HG03108 (cell line): ENCODE results near the gene SLC41A2.
"Not testable (repeated sequence)": the region's sequence is repeated elsewhere in the genome, so short reads cannot be mapped to it uniquely, and the experiment has no call there.

ENCODE experiments used
- ATAC-seq: cut with Tn5 transposase; IDR thresholded peaks from one replicate; pipeline ENCODE4 v1.9.1; 2021; ENCODE audit warnings: moderate library complexity; ENCODE audit not compliant: unreplicated experiment

SLC41A2 gene, protein sequence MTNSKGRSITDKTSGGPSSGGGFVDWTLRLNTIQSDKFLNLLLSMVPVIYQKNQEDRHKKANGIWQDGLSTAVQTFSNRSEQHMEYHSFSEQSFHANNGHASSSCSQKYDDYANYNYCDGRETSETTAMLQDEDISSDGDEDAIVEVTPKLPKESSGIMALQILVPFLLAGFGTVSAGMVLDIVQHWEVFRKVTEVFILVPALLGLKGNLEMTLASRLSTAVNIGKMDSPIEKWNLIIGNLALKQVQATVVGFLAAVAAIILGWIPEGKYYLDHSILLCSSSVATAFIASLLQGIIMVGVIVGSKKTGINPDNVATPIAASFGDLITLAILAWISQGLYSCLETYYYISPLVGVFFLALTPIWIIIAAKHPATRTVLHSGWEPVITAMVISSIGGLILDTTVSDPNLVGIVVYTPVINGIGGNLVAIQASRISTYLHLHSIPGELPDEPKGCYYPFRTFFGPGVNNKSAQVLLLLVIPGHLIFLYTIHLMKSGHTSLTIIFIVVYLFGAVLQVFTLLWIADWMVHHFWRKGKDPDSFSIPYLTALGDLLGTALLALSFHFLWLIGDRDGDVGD

DNA sequence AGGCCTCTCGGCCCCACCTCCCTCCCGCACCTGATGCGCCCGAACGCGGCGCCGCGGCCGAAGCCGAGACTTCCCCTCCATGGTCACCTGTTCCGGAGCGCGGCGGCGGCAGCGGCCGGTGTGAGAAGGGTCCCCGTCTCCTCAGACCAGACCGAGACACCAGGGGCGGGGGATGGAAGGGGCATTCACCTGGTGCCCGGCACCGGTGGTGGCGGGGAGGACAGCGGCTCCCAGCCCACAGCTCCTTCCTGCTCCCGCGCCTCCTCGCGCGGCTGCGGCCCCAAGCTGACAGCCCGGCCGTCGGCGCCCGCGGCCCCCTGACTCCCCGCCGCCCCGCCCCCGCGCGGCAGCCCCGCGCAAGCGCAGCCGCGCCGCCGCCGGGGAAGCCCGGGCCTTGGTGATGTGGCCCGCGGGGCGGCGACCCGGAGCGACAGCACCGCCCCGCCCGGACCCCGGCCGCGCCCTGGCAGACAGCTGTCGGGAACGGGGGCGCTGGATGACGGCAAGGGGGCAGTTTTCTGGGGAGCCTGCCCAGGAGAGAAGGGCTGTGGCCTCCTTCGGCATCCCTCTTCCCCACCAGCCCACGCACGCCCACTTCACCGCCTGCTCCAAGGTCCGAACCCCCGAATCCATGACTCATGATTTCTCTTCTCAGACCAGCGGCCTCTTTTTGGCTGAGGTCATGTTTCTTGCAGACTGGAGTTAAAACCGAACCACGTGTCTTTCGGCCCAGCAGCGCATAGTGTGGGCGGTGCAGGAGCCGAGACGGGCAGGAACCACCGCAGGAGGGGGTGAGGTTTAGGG lies at the start of gene SLC41A2:
Gene SLC41A2, minus strand, starts transcription at position 290 of the 804 bp plus-strand sequence. CDS start 29,763 bp downstream, outside the sequence.
- peak; percentile 72 for ATAC-seq

DNA sequence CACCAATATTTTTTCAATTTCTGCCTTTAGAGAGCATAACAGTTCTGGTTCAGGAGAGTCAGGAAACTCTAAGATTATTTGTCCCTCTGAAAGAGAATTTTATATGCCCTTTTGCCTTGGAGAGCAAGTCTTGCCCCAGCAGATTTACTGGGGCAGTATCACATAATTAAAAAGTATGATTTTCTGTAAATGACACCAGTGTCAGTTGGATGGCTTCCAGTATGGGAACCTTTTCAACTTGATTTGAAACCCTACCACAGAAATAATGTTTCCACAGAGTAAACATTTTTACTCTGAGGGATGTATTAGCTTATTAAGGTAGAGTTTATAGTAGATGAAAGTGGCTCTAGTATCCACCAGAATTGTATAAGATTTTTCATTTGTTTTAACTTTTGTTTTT lies 43.4 kb upstream of the SLC41A2 start:
- no peak for ATAC-seq

DNA sequence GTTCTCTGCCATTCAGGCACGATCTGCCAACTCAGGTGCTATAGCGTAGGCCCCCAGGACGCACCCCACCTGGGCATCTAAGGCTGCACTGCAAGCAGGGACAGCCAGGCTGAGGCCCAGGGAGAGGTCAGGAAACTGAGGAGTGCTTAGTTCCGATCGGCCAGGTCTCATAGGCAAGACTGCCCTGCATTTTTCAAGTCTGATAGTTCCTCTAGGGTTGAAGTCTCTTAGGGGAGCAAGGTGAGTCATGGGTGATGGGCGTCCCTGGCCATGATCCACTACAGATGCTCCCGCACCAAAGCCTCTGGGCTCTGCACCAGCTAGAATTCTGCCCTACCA lies 41.2 kb upstream of the SLC41A2 start:
- no peak for ATAC-seq

DNA sequence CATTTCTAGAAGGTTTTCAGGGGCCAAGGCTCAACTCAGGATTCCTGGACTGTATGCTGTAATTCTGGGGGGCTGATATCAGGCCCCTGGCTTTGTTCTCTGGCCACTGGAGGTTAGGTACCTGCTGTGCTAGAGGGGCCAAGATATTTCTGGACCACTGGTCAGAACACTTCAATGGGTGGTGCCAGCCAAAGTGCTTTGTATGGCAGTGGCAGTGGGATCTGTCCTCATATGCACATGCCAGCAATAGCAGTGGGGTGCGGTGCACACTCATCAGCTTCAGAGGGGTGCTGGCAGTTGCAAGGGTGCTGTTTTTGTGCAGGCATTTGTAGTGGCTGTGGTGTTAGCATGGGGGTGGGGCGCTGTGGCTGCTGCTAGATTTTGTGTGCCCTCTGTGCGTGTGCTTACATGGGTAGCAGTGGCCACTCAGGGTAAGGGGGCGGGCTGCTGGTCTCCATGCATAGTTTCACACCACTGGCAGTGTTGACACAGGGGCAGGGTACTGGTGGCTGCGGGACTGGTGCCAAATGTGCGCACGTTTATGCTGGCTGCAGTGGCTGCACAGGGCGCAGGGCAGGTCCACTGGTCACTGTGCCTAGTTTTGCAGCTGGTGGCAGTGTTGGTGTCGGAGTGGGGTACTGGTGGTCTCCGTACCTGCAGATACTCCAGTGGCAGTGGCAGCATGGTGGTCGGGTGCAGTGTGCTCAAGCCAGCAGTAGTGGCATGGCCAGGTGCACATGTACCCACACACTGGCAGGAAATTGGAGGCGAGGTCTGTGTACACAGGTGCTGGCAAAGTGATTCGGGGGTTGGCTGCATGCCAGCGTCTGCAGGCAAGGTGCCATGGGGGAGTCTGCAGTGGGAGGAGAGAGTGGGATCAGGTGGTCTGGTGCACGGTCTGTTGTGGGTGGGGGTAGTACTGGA lies 40.6 kb upstream of the SLC41A2 start:
- ATAC-seq: no peak

DNA sequence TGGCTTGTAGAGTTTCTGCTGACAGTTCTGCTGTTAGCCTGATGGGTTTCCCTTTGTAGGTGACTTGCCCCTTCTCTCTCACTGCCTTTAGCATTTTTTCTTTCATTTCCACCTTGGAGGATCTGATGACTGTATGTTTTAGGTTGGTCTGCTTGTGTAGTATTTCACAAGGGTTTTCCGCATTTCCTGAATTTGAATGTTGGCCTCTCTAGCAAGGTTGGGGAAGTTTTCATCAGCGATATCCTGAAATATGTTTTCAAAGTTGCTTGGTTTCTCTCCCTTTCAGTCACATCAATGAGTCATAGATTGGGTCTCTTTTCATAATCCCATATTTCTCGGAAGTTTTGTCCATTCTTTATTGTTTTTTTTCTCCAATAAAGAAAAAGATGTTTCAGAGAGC lies 39.5 kb upstream of the SLC41A2 start:
- no peak for ATAC-seq

DNA sequence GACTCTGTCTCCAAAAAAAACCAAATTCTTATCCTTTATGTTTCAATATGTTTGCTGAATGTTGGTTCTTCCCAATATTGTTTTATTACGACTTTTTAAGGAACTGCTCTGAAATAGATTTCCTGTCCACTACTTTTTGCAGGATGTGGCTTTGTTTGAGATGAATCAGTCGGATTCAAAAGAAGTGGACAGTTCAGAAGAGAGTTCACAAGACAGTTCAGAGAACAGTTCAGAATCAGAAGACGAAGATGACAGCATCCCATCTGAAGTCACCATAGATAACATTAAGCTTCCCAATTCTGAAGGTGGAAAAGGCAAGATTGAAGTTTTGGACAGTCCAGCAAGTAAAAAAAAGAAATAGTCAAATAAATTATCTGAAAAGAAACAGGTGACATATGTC lies 36.2 kb upstream of the SLC41A2 start:
- ATAC-seq: no peak

DNA sequence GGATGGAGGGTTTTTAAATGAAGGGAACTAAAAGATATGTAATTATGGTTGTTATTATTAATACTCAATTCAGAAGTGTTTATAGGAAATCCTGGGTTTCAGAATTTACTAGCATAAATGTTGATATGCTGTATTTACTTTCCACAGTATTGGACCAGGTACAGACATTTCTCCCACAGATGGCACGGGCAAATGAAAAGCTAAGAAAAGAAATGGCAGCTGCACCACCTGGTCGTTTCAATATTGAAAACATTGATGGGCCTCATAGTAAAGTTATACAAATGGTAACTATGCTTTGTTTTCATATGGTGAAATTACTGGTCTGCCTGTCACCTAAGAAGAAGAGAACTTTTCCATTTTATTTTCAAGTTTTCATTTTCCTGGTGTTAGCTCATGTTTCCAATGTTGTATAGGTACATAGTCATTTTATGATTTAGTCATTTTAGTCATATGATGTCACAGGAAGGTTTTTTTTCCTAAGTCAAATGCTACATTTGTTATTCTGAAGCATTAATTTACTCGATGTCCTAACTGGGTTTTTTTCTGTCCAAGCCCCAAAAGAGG lies 33.6 kb upstream of the SLC41A2 start:
- ATAC-seq: no peak

DNA sequence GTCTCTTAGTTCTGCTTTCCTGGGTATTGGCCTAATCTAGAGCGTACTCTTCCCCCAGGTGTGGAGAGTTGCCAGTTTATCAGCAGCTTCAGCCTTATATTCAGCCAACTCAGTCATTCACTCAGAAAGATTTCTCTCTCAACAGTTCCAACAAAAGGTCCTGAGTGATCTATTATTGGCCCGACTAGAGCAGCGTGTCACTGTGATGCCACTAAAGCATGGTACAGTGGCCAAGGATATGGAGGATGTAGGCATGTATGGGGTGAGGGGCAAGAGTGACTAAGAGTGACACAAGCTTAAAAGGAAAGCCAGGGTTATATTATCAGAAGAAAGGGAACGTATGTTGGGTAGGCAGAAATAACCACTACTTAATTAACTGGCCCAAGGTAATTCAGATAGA lies 32.9 kb upstream of the SLC41A2 start:
- ATAC-seq: no peak

DNA sequence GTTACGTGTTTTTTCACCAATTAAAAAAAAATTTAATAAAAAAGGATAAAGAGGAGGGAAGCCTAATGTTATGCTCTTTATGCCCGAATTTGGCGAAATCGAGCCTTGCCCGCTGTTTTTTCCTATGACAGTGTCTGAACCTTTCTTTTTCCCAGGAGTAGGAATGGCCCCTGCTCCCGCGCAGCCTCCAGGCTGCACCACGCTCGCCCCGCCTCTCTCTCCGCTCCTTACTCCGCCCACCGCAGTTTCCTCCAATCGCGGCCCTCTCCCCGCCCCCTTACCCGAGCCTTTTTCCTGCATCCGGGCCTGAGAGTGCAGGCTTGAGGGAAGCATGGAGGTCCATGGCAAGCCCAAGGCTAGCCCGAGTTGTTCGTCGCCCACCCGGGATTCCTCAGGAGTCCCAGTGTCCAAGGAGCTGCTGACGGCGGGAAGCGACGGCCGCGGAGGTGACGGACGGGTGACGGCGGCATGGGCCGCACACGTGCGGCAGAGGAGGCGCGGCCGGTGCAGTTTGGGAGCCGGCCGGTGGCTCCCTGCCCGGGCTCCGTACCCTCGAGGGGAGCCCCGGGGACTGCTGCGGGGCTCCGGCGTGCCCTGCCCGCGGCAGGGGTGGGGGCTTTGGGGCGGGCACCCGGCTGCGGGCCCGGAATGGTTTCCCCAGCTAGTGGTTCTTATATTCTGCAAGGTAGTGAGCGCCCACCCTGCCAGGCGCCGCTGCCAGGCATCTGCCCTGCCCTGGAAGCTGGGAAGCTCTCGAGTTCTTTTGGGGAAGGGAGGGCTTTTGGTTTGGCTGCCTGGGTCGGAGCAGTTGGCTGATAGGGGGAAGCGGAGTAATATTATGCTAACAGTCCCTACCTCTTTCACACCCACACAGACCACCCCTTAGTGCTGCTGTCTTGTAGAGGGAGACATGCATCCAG lies 28.2 kb upstream of the SLC41A2 start, which contains the start of gene NOPCHAP1:
Gene NOPCHAP1, plus strand, starts transcription at position 295 of the 920 bp plus-strand sequence. Its CDS starts 37 bp downstream, at position 332.
- peak; percentile 95 for ATAC-seq

DNA sequence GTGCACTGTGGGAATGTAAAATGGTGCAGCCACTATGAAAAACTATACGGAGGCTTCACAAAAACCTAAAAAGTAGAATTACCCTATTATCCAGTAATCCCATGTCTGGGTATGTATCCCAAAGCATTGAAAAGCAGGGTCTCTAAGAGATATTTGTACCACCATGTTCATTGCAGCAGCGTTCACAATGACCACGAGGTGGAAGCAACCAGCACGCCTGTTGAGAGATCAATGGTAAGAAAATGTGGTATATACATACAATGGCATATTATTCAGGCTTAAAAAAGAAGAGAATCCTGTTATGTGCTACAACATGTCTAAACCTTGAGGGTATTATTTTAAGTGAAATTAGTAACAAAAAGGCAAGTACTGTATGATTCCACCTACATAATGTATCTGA lies 27.1 kb upstream of the SLC41A2 start:
- ATAC-seq: no peak

DNA sequence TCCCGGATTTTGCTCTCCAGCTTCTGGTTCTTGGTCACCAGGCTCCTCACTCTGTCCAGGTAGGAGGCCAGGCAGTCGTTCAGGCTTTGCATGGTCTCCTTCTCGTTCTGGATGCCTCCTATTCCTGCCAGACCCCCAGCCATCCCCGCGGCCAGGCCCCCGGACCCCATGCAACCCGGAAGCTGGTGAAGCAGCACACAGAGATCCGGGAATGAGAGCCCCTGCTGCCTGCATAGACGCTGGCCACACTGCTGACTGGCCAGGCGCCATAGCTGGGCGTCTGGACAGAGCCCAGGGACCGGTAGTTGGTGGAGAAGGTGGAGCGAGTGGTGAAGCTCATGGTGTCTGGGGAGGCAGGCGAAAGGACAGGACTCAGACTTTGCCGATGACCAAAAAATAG lies 19.6 kb upstream of the SLC41A2 start:
- not testable (repeated sequence) for ATAC-seq

DNA sequence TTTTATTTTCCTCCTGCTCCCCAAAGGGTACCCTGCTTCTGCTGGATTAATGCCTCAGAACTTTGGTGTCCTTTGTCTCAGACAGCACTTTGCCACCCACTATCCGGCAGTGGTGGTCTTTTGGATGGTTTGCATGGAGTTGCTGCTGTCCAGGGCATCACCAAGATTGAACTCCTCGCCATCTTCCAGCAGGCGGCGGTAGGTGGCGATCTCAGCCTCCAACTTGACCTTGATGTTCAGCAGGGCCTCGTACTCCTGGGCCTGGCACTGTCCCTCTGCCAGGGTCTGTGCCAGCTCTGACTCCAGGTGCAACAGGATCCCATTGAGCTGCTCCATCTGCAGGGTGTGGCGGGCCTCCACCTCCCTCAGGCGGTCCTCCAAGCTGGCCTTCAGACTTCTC lies 18.6 kb upstream of the SLC41A2 start:
- ATAC-seq: no peak

DNA sequence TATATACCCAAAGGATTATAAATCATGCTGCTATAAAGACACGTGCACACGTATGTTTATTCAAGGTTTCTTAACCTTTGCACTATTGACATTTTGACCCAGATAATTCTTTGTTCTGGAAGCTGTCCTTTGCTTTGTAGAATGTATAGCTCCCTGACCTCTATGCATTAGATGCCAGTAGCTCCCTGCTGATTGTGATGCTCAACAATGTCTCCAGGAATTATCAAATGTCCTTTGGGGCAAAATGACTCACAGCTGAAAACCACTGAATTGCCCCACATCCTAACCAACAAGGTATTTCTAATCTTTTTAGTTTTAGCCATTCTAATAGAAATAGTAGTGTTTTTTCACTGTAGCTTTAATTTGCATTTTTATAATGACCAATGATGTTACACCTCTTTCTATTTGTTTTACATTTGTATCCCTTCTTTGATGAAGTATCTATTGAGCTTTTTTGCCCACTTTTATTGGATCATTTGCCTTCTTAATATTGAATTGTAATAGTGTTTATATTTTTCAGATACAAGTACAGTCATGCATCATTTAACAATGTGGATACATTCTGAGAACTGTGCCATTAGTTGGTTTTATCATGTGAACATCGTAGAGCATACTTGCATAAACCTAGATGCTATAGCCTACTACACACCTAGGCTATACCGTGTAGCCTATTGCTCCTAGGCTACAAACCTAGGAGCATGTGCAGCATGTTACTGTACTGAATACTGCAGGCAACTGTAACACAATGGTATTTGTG lies 17.7 kb upstream of the SLC41A2 start:
- no peak for ATAC-seq

DNA sequence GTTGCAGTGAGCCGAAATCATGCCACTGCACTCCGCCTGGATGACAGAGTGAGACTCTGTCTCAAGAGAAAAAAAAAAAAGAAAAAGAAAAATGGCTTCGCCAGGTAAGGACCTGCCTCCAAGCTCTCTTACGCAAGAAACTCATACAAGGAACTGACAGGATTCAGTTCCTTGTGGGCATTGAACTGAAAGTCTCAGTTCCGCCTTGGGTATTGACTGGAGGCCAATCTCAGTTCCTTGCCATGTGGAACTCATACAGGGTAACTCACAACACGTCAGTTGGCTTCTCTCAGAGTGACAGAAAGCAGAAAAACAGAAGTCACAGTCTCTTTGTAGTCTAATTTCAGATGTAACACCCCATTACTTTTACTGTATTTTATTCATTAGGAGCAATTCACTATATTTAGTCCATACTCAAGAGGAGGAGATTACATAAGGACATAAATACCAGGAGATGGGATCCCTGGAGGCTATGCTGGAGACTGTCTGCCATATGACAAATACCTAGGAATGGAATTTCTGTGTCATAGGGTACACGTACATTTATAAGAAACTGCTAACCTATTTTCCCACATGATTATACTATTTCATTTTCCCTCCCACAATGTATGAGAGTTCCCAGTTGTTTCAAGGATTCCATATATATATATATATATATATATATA lies 16.7 kb upstream of the SLC41A2 start:
- peak; percentile 98 for ATAC-seq

DNA sequence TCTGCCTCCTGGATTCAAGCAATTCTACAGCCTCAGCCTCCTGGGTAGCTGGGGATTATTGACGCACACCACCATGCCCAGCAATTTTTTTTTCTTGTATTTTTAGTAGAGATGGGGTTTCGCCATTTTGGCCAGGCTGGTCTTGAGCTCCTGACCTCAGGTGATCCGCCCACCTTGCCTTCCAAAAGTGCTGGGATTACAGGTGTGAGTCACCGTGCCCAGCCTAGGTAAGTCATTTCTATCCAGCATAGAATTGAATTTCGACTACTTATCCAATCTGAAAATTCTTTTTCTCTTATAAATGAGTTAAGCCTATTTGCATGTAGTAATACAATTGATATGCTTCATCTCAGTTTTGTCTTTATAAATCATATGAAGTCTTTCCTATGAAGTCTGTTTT lies 15.2 kb upstream of the SLC41A2 start:
- no peak for ATAC-seq

DNA sequence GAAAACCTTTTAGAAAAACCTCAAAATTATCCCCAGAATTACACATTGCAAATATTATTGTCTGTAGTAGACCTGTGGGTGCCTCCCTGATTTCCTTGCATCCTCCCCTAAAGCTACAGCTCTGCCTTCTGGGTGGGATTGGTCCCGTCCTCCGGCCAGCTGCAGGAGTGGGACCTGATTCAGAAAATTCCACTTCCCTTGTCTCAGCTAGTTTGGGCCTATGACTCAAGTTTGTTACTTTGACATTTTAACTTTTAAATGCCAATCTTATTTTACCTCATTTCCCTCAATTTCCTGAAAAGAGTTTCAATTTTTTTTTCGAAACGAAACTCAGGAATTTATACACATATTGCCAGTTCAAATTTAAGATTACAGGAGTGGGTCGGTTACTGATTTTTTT lies 13.2 kb upstream of the SLC41A2 start:
- ATAC-seq: no peak

DNA sequence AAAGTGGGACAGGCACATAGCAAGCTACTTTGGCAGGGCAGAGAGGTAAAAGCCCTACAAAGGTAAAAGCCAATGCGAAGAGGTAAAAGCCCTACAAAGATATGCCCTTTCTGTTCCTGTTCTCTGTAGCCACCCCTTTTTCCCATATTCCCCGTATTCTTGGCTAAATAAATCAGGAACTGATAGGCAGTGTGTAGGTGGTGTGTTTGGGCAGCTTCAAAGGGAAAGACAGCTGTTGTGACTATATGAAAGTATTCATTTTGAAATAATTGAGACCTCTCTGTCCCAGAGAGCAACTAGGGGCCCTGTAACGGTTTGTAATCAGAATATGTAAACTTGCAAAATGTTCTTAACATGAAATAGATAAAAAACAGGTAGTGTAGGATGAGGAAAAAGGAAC lies 11.3 kb upstream of the SLC41A2 start:
- no peak for ATAC-seq

DNA sequence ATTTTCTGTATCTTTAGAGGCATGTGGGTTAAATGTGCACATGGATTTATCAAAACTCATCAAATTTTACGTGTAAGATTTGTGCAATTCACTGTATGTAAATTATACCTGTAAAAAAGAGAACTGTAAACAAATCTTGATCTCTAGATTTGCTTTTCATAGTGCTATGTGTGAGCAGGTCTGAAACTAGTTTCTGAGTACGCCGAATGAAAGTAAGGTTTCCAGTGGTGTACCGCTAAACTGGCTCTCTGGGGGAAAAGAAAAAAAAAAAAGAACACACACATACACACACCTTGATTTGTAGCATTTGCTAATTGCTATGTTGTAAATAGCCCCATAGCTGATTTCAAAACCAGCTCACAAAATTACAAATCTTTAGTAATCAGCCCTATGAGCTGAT lies 8.6 kb upstream of the SLC41A2 start:
- peak; percentile 91 for ATAC-seq
